Stimulated activated CD8-positive, alpha-beta memory T cell treated with anti-CD3 and anti-CD28 coated beads, Interleukin-15, amount 100 ng/mL, for 24 hours (primary cell): ENCODE measurements around the gene ZNRF3.

Source experiments
- DNase-seq: peaks from one replicate; pipeline ENCODE4 v3.0.0-alpha.2; 2020; ENCODE audit warnings: low read depth

Gene ZNRF3

DNA sequence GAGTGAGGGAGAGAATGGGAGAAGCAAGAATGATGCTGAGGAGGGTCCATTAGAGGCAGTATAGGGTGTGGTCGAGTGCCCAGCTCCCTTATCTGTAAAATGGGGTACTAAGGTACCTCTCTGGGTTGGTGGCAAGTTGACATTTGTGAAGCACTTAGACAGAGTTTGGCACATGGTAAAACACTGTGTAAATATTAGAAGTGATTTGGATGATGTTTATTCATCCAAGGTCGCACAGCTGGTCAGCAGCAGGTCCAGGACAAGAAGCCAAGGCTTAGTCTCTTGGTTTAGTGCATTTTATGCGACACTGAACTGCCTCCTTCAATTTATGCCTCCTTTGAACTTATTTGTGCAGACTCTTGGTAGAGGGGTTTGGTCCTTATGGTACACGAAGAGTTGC is 208.9 kb downstream of the ZNRF3 start:
- DNase-seq = no peak

DNA sequence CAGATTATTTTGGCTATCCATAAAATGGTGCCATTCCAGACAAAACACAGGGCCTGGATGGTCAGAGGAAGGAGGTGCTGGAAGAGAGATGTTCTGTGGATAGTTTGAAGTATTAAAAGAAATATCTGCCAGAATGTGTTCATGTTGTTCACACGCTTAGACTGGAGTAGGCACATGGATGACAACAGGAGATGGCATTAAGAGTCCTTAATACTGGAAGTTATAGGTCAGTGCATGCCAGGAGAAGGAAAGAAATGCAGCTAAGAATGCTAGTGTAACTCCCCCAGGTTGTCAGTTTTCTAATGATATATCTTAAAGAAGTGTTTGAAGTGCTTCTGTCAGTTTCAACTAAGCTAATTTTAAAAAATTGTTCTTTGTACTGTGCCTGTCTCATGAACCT is 209.7 kb downstream of the ZNRF3 start:
- no peak for DNase-seq

GRCh38 chr22:29093501-29094300 is 210.3 kb downstream of the ZNRF3 start:
- no peak for DNase-seq

DNA sequence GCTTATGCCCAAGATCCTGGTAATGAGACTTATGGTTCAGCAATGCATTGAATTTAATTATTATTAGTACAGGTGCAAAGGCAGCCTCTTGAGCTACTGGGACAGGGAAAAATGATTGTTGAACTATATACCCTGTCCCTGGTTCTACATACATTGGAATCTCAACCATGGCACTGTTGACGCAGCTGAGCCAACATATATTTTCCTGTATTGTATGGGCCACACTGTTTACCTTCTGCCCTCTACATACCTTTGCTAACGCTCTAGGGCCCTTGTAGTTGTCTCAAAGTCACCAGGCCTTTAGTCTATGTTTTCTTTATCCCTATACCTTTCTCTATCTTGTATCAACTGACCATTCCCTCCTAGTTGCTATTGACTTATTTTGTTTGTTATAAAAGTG is 212.1 kb downstream of the ZNRF3 start:
- DNase-seq = no peak

DNA sequence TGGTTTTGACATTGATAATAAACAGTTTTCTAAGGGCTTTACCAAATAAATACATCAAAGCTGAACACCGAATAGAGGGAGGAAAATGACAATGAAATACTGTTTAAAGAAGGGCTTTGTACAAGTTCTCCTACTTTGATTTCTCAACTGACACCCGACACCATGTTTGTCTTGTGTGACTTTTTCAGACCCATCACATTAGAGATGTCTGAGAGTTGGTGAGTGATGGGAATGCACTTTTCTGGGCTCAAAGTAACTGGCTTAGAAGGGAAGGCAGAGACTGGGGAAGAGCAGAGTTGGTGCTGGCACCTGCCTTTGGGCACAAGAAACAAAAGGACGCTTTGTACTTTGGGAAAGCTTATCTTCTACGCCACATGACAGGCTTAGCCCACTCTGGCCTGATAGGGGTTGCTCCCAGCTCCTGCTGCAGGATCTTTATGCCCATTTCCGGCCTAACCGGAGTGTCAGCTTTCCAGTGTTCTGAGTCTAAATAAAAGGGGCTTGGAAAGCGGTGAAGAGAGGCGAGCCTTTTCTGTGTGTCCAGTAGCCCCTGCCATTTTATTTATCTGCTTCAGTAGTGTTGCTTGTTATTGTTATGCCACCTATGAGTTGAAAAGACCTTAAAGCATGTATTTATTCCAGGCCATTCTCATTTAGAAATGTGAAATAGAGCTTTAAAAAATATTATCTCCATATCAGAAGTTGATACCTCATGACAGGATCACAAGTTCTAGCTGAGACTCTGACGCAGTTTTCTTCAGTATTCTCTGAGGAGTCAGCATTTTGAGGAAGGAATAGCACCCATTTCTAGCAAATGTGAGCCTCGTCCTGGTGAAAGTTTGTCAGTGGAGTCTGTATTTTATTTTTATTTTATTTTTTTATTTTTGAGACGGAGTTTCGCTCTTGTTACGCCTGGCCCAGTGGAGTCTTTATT is 213.6 kb downstream of the ZNRF3 start:
- no peak for DNase-seq

DNA sequence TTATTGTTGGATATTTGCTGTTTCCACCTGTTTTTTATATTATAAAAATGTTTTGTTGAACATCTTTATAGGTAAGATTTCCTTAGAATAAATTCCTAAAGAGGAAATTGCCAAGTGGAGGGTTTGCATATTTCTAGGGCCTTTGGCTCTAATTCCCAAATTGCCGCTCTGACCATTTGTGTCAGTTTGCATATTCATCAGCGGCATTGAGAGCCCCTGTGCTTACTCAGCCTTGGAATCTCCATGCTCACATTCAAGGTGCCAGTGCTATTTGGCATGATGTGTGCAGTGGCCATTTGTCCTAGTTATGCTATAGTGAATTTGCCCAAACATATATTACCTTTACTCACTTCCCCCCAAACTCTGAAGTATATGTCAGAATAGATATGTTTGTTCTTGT is 214.9 kb downstream of the ZNRF3 start:
- DNase-seq = no peak

GRCh38 chr22:29102300-29102699 is 218.9 kb downstream of the ZNRF3 start:
- no peak for DNase-seq

DNA sequence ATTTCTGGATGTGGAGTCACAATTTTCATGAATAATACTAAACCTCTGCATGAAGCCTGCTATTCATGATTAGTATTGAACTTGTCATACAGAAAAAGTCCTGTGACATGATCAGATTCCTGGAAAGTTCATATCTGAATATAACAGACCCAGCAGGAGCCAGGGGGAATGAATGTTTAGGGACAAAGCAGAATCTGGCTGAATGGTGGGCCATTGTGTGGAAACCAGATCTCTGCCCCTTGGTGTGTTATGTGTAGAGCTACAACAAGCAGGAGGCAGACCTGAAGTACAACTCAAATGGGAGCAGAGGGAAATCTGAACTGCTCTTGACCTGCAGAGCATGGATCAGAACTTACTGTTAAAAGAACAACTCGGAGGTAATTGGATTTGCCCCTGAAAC is 219.7 kb downstream of the ZNRF3 start:
- no peak for DNase-seq

GRCh38 chr22:29105468-29105867 is 222.1 kb downstream of the ZNRF3 start:
- DNase-seq = no peak

- no peak for DNase-seq
Measured at GRCh38 chr22:29106839-29107238, 223.5 kb downstream of the ZNRF3 start.
